Ishikawa (cell line): ENCODE results near the gene NT5C2.

Experiments
- CEBPB ChIP-seq: IDR thresholded peaks from 2 replicates; pipeline ENCODE4 v1.6.1; 2012
- CREB1 ChIP-seq: IDR thresholded peaks from 2 replicates; pipeline ENCODE4 v1.6.1; 2012; ENCODE audit warnings: low read depth
- EP300 ChIP-seq: IDR thresholded peaks from 2 replicates; pipeline ENCODE4 v1.6.1; 2012; ENCODE audit warnings: borderline replicate concordance
- FOXM1 ChIP-seq: IDR thresholded peaks from 2 replicates; pipeline ENCODE4 v1.6.1; 2012; ENCODE audit warnings: low read depth, borderline replicate concordance
- MAX ChIP-seq: IDR thresholded peaks from 2 replicates; pipeline ENCODE4 v1.6.1; 2012
- NFIC ChIP-seq: IDR thresholded peaks from 2 replicates; pipeline ENCODE4 v1.6.1; 2012
- RAD21 ChIP-seq: IDR thresholded peaks from 2 replicates; pipeline ENCODE4 v1.6.1; 2012; ENCODE audit warnings: low read depth
- REST ChIP-seq: IDR thresholded peaks from 2 replicates; pipeline ENCODE4 v1.6.1; 2012; ENCODE audit warnings: low read depth, mild to moderate bottlenecking
- TAF1 ChIP-seq: IDR thresholded peaks from 2 replicates; pipeline ENCODE4 v1.6.1; 2012; ENCODE audit warnings: low read depth, mild to moderate bottlenecking
- TCF12 ChIP-seq: IDR thresholded peaks from 2 replicates; pipeline ENCODE4 v1.6.1; 2012; ENCODE audit warnings: low read depth
- TEAD4 ChIP-seq: IDR thresholded peaks from 2 replicates; pipeline ENCODE4 v1.6.1; 2012
- USF1 ChIP-seq: IDR thresholded peaks from 2 replicates; pipeline ENCODE4 v1.6.1; 2012
- YY1 ChIP-seq: IDR thresholded peaks from 2 replicates; pipeline ENCODE4 v1.6.1; 2012; ENCODE audit warnings: low read depth
- ZBTB7A ChIP-seq: IDR thresholded peaks from 2 replicates; pipeline ENCODE4 v1.6.1; 2012; ENCODE audit warnings: low read depth

NT5C2 gene

GRCh38 chr10:103183991-103184451 lies 9.1 kb downstream of the NT5C2 start:
- TF ChIP-seq TEAD4 = peak; percentile 94

GRCh38 chr10:103181244-103181643 lies 11.8 kb downstream of the NT5C2 start:
- TF ChIP-seq YY1 (no peak), CREB1 (no peak), TAF1 (no peak), RAD21 (no peak), NFIC (no peak), EP300 (no peak), USF1 (no peak), TCF12 (no peak), TEAD4 (no peak), FOXM1 (no peak), REST (no peak), ZBTB7A (no peak), CEBPB (no peak)

- TF ChIP-seq YY1 (no peak), NFIC (no peak), ZBTB7A (no peak), TEAD4 (no peak), CEBPB (no peak)
Observed at GRCh38 chr10:103180491-103180890, 12.6 kb downstream of the NT5C2 start.

GRCh38 chr10:103177123-103177522 lies 15.9 kb downstream of the NT5C2 start:
- no peak for TF ChIP-seq CREB1
- TF ChIP-seq TAF1 = no peak

GRCh38 chr10:103175580-103176285 lies 17.3 kb downstream of the NT5C2 start:
- TF ChIP-seq ZBTB7A (no peak), CEBPB (no peak), CREB1 (no peak), YY1 (no peak), REST (peak; percentile 57; the same call in 1 of the 2 replicates), TCF12 (no peak)

- TF ChIP-seq EP300 (no peak), RAD21 (peak; percentile 4; the same call in 1 of the 2 replicates), USF1 (no peak), NFIC (0 out of 2 replicates have a peak, but pooled peaks have one; percentile 10), CREB1 (no peak), FOXM1 (no peak), TEAD4 (no peak)
Observed at GRCh38 chr10:103171278-103171677, 21.8 kb downstream of the NT5C2 start.

- no peak for TF ChIP-seq USF1
- no peak for TF ChIP-seq MAX
- TF ChIP-seq ZBTB7A = no peak
- no peak for TF ChIP-seq YY1
- no peak for TF ChIP-seq RAD21
- no peak for TF ChIP-seq CEBPB
- TF ChIP-seq REST = no peak
- TF ChIP-seq TEAD4 = no peak
- TF ChIP-seq FOXM1 = no peak
- no peak for TF ChIP-seq NFIC
- TF ChIP-seq EP300 = no peak
Observed at GRCh38 chr10:103168438-103168837, 24.6 kb downstream of the NT5C2 start.
